Panc1 (cell line): ENCODE measurements around the gene BRD3OS. TPM values are rescaled to one million over a fixed set of nuclear protein-coding genes. Genes with fewer than 3 reads are reported as not detected.

Experiments
- ATAC-seq: fragments of 200-7000 bp; cut with Tn5 transposase; 2 replicates; pipeline ENCODE4 v1.9.1; 2020; ENCODE audit warnings: mild to moderate bottlenecking, moderate library complexity
- BruUV-seq: library from RNA; stranded (reverse); fragments of 400-500 nt; replicated peaks from 2 replicates; lab custom pipeline; 2021; lab: Mats Ljungman, UMichigan
- CTCF ChIA-PET: fragments of 300-600 bp; sonication (Branson Sonifier 250); formaldehyde crosslinking; loops from one replicate; lab custom pipeline; 2022; ENCODE audit warnings: antibody characterized with exemption; lab: Charles Lee
- POLR2A ChIA-PET: fragments of 300-600 bp; sonication (Branson Sonifier 250); formaldehyde crosslinking; loops from one replicate; lab custom pipeline; 2022; ENCODE audit warnings: antibody characterized with exemption; lab: Charles Lee
- DNase-seq: peaks from one replicate; pipeline ENCODE4 v3.0.0-alpha.2; 2010; ENCODE audit warnings: low read depth, low spot score
- H3K27ac ChIP-seq: 2 replicates; pipeline ENCODE4 v1.5.1; 2011; ENCODE audit warnings: mild to moderate bottlenecking, low read length, inconsistent platforms
- H3K27me3 ChIP-seq: fragments of 200-500 bp; sonication (Bioruptor generic); 2 replicates; pipeline ENCODE4 v1.6.0; 2014; ENCODE audit warnings: low read length, inconsistent platforms; ENCODE audit not compliant: control insufficient read depth, insufficient read depth
- H3K36me3 ChIP-seq: fragments of 200-500 bp; sonication (Bioruptor generic); 2 replicates; pipeline ENCODE4 v1.5.1; 2014; ENCODE audit warnings: inconsistent platforms, mild to moderate bottlenecking, low read length, moderate library complexity; ENCODE audit not compliant: control insufficient read depth, insufficient read depth
- H3K4me1 ChIP-seq: 2 replicates; pipeline ENCODE4 v1.5.1; 2011; ENCODE audit warnings: inconsistent platforms, mild to moderate bottlenecking, low read length, moderate library complexity; ENCODE audit not compliant: control insufficient read depth, insufficient read depth
- H3K4me3 ChIP-seq, 2 experiments: 2 replicates each; pipeline ENCODE4 v1.5.1; 2011 to 2012; ENCODE audit warnings: low read depth in 2 of 2, low read length in 2 of 2, mild to moderate bottlenecking in 2 of 2, inconsistent platforms in 1 of 2, moderate library complexity in 1 of 2
- H3K9me3 ChIP-seq: fragments of 200-500 bp; sonication (Bioruptor generic); 2 replicates; pipeline ENCODE4 v1.5.1; 2014; ENCODE audit warnings: low read depth, mild to moderate bottlenecking, inconsistent platforms, low read length, moderate library complexity; ENCODE audit not compliant: control insufficient read depth, insufficient read depth
- CTCF ChIP-seq: fragments of 450-650 bp; IDR thresholded peaks from 2 replicates; pipeline ENCODE4 v1.5.1; 2017; ENCODE audit warnings: mild to moderate bottlenecking
- POLR2AphosphoS5 ChIP-seq: IDR thresholded peaks from 2 replicates; pipeline ENCODE4 v1.6.1; 2012; ENCODE audit warnings: mild to moderate bottlenecking, low read depth, low read length, moderate library complexity
- REST ChIP-seq, 2 experiments: IDR thresholded peaks; 2 replicates each; pipeline ENCODE4 v1.6.1; 2011 to 2012; ENCODE audit warnings: low read depth in 2 of 2, control low read depth in 1 of 2, low read length in 1 of 2, mild to moderate bottlenecking in 1 of 2, moderate library complexity in 1 of 2; ENCODE audit not compliant: insufficient read depth in 1 of 2
- SIN3A ChIP-seq: IDR thresholded peaks from 2 replicates; pipeline ENCODE4 v1.6.1; 2012; ENCODE audit warnings: low read depth, mild to moderate bottlenecking, low read length, moderate library complexity, borderline replicate concordance; ENCODE audit not compliant: insufficient read depth
- TCF7L2 ChIP-seq: IDR thresholded peaks from 2 replicates; pipeline ENCODE4 v1.6.1; 2011; ENCODE audit warnings: mild to moderate bottlenecking, low read depth, low read length, inconsistent platforms
- in situ Hi-C: cut with HindIII; loops from 2 replicates; pipeline ENCODE4 v1.10.0; 2016; ENCODE audit warnings: low sequenced_read_pairs, low pct_unique_long_range_greater_than_20kb
- intact Hi-C: fragments of 100-400 bp; cut with micrococcal nuclease; formaldehyde crosslinking; loops from one replicate; pipeline ENCODE4 v1.10.0; 2022; ENCODE audit not compliant: unreplicated experiment
- total RNA-seq: library from RNA; stranded (reverse); gene quantifications from one replicate; pipeline ENCODE4 v1.2.1, GENCODE V29; 2021; ENCODE audit not compliant: unreplicated experiment

Gene BRD3OS
- total RNA-seq, 1 experiment from 2014 or later = 22.1 TPM

- no peaks in the 10 kb centered on the region for H3K36me3 ChIP-seq
- BruUV-seq = no TSS peak
- no peak overlapping the region for H3K27ac ChIP-seq
- DNase-seq = no peak
- H3K27me3 ChIP-seq = no peaks in the 10 kb centered on the region
- intact Hi-C loops = no loop called here
- no peak for ATAC-seq
- no peaks in the 10 kb centered on the region for H3K4me1 ChIP-seq
- TF ChIP-seq SIN3A (no peak), REST (IDR thresholded peaks at IDR 0.05; ENCODE audit: insufficient read depth in 1 of 2, low read depth in 2 of 2, low read length in 1 of 2) (no peak), CTCF (no peak)
- POLR2A ChIA-PET = interaction anchor here (0.7 kb wide), 1 partner anchor 85 kb away, joined by 4 read pairs; no protein-coding TSS in a partner anchor
- CTCF ChIA-PET = no interaction called here
- no peak overlapping the region for H3K4me3 ChIP-seq
- no peaks in the 10 kb centered on the region for H3K9me3 ChIP-seq
- in situ Hi-C loops = no loop called here
Measured at GRCh38 chr9:134034215-134035040, 9.1 kb downstream of the BRD3OS start.

- no TSS peak for BruUV-seq
- Histone ChIP-seq H3K4me1 (no peaks in the 10 kb centered on the region), H3K27ac (no peak overlapping the region), H3K27me3 (no peaks in the 10 kb centered on the region), H3K36me3 (no peaks in the 10 kb centered on the region), H3K4me3 (no peak overlapping the region), H3K9me3 (no peaks in the 10 kb centered on the region)
- ChIA-PET POLR2A (no interaction called here), CTCF (no interaction called here)
- TF ChIP-seq SIN3A (no peak), TCF7L2 (no peak), CTCF (no peak), POLR2AphosphoS5 (no peak), REST (IDR thresholded peaks at IDR 0.05; ENCODE audit: insufficient read depth in 1 of 2, low read depth in 2 of 2, low read length in 1 of 2) (no peak)
- DNase-seq = no peak
- intact Hi-C loops = no loop called here
- in situ Hi-C loops = no loop called here
- no peak for ATAC-seq
Measured at GRCh38 chr9:134035041-134036039, 10.1 kb downstream of the BRD3OS start.
